HG03442 (cell line): ENCODE data around the gene NHSL2.

Experiments
- ATAC-seq: cut with Tn5 transposase; IDR thresholded peaks from one replicate; pipeline ENCODE4 v1.9.1; 2021; ENCODE audit warnings: mild to moderate bottlenecking, moderate library complexity; ENCODE audit not compliant: unreplicated experiment

The NHSL2 gene

GRCh38 chrX:71989768-71990426 lies 79.3 kb downstream of the NHSL2 start:
- ATAC-seq: no peak

DNA sequence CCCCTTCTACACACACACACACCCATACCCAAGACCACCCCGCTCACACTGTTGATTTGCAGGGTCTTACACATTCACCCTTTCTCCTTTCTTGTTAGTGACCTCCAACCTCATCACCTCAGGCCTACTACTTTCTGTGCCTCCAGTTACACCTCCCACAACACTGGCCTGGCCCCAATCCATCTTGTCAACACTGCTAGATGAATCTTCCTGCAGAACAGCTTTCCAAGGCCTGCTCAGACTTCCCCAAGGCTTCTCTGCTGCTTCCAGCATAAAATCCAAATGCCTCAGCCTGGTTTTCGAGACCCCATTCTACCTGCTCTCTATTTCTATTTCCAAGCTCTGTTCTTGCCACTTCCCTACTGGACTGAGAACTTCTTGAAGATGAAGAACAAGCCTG lies 79.9 kb downstream of the NHSL2 start:
- ATAC-seq: no peak

GRCh38 chrX:71991164-71991563 lies 80.5 kb downstream of the NHSL2 start:
- ATAC-seq: no peak

DNA sequence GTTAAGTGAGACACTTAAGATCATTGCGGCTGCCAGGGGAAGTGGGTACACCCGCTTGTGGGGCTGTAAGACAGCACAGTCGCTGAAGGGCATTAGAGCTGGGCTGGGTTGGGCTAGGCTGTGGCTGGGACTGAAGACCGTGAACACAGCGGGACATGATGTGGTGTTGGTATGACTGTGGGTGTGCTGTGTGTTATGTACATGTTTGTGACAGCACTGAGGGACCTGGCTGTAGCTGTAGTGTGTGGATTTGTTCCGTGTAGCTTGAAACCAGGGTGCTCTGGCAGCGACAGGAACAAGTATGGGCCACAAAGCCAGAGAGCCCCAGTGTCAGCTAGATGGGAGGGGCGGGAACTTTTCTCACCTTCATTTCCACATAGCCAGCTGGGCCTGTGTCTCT lies 82.1 kb downstream of the NHSL2 start:
- no peak for ATAC-seq

- no peak for ATAC-seq
Measured at GRCh38 chrX:71993371-71993770, 82.7 kb downstream of the NHSL2 start.

GRCh38 chrX:71994601-71995000 lies 84.0 kb downstream of the NHSL2 start:
- ATAC-seq: no peak

GRCh38 chrX:71995122-71995521 lies 84.5 kb downstream of the NHSL2 start:
- no peak for ATAC-seq

GRCh38 chrX:71996136-71996535 lies 85.5 kb downstream of the NHSL2 start:
- no peak for ATAC-seq

DNA sequence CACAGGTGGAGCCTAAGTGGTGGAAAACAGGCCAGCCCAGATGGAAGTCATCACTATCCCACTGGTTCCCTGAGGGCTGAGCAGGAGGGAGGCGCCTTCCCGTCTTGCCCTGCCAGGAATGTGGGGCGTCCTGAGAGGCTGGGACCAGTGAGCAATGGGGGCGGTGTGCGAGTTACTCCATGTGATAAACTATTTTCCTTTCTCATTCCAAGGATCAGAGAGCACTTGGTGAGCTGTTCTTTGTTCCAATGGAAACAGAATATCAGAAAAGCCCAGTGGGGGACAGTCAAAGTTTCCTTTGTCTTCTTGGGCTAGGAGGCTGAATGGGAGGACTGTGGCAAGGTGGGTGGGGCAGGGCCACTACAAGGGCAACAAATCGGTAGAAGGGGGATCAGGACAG lies 86.2 kb downstream of the NHSL2 start:
- ATAC-seq: no peak

- ATAC-seq: no peak
Measured at GRCh38 chrX:71997320-71997719, 86.7 kb downstream of the NHSL2 start.

DNA sequence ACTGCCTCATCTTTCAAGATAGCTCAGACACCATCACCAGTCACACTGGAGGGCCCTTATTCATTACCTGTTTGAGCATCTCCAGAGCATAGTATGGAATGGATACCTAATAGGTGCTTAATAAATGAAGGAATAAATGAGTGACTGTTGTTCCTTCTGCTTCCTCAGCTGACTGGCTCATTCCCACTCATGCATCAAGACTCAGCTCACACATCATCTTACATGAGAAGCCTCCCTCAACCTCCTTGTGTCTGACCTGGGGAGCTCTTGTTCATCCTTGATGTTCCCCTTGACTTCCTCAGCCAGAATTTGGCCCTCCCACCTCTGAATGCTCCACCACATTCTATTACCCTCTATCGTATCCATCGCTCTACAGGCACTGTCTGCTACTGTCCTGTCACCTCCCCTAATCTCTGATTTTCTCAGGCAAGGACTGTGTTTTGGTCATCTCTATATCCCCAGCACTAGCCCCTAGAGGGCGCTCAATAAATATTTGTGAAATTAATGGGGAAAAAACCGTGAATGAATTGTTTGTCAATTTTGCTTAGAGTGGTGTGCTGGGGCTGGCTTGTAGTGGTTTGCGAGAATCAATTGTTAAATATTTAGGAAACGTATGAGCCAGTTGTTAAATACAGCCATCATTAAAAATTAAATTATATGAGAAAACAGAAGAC lies 88.3 kb downstream of the NHSL2 start:
- ATAC-seq: peak; percentile 46

GRCh38 chrX:71999535-71999934 lies 88.9 kb downstream of the NHSL2 start:
- ATAC-seq: no peak

- no peak for ATAC-seq
Measured at GRCh38 chrX:72001471-72001870, 90.8 kb downstream of the NHSL2 start.

DNA sequence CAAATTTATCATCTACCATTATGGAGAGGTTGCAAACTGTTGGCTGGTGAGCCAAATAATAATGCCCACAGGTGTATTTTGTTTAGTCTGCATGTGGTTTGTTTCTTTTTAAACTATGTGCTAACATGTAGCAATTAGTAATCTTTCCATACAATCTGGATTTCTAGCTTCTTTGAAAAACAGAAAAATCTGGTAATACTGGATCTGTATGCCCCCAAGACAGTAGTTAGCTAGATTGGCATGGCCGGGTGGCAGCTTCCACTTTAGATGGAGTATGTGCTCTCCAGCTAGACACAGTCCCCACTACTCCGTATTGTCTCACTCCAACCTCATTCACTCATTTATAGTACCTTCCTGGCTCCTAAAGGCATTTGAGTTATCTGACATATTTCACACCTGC lies 91.3 kb downstream of the NHSL2 start:
- no peak for ATAC-seq

DNA sequence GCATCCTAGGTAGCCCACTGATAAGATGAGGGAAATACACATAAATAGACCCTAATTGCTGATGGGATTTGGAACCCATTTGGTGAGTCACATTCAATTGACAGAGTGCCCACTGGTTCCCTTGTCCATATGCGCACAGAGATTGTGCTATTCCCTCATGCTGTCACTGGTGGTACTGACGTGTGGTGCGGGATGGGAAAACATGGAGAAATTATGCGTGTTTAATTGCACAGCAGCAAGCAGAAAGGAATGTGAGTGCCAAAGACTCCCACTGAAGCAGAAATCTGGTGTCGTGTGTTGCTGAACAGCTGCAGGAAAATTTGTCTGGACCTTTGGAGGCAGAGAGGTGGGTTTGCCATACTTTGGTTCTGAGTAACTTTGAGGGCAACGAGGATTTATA lies 92.2 kb downstream of the NHSL2 start:
- ATAC-seq: no peak

GRCh38 chrX:72003811-72004750 lies 93.4 kb downstream of the NHSL2 start:
- ATAC-seq: no peak

- ATAC-seq: no peak
Measured at GRCh38 chrX:72005046-72005445, 94.4 kb downstream of the NHSL2 start.

GRCh38 chrX:72006461-72006860 lies 95.8 kb downstream of the NHSL2 start:
- ATAC-seq: no peak

DNA sequence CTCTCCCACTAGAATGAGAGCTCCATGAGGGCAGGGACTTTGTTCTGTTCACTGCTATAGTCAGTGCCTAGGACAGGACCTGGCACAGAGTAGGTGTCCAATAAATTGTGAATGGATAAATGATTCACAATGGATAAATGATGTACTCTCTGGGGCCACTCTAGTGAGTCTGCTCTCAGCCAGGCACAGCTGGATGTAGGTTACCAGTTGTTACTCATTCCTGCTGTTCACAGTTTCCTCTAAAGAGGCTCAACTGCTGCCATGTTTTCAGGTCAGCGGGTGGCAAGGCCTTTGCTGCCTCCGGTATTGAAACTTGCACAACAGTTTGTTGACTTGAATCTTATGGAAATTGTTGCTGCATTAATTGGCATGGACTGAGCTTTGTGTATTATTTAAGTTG lies 99.1 kb downstream of the NHSL2 start:
- ATAC-seq: no peak

GRCh38 chrX:72011734-72012133 lies 101.1 kb downstream of the NHSL2 start:
- no peak for ATAC-seq

DNA sequence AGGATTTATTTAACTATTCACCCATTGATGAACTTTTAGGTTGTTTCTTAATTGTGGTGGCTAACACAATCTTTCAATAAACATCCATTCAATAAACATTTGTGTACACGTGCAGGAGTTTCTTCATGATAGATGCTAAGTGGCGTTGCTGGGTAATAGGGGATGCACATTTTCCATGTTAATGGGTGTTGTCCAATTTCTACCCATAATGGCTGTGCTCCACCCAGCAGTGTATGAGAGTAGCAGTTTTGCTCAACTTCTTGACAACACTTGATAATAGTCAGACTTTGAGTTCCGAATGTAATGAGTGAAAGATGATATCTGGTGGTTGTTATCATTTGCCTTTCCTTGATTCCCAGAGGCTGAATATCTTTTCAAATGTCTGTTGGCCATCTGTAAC lies 104.7 kb downstream of the NHSL2 start:
- no peak for ATAC-seq
